Measurements from ENCODE around the gene GSTM3. TPM values are rescaled to one million over a fixed set of nuclear protein-coding genes. Genes with fewer than 3 reads are reported as not detected.
A peak's percentile ranks its signal among the peaks of the same experiment; 100 is the strongest.
"Not testable (repeated sequence)": the region's sequence is repeated elsewhere in the genome, so short reads cannot be mapped to it uniquely, and the experiment has no call there.

The GSTM3 gene
- total RNA-seq, 2 donors from 2014 or later = 68.5 to 73.8 TPM

- no peak for ATAC-seq
- intact Hi-C loops (cut with DNase I) = no loop called here
- Histone ChIP-seq H3K4me3 (no peak overlapping the region), H3K4me1 (no peaks in the 10 kb centered on the region), H3K27ac (no peak overlapping the region), H3K9me3 (peaks cover 0 to 4% (median 0%) of the 10 kb centered on the region in 3 donors), H3K27me3 (no peaks in the 10 kb centered on the region), H3K36me3 (replicated peaks in 1 of 2; ENCODE audit: insufficient read depth in 1 of 2, low read depth in 2 of 2) (no peaks in the 10 kb centered on the region)
- WGBS, 2 donors = 59 to 66% methylated on average over 4 of the region's 4 CpGs
- TF ChIP-seq POLR2A (IDR thresholded peaks at IDR 0.05) (no peak), CTCF (IDR thresholded peaks at IDR 0.05) (no peak)
- DNase-seq = no peak
Observed at GRCh38 chr1:109705411-109705810, 35.4 kb downstream of the GSTM3 start.

- no peak overlapping the region for H3K27ac ChIP-seq
- 61 to 68% methylated on average over 8 of the region's 8 CpGs for WGBS, 2 donors
- no peak for ATAC-seq
- DNase-seq = no peak
- no peaks in the 10 kb centered on the region for H3K27me3 ChIP-seq
- no peaks in the 10 kb centered on the region for H3K4me1 ChIP-seq
- no peaks in the 10 kb centered on the region for H3K36me3 ChIP-seq (replicated peaks in 1 of 2; ENCODE audit: insufficient read depth in 1 of 2, low read depth in 2 of 2)
- peak in 4 of 7 experiments; percentile 11 to 34 (median 28) for TF ChIP-seq CTCF (IDR thresholded peaks at IDR 0.05)
- TF ChIP-seq POLR2A (IDR thresholded peaks at IDR 0.05) = no peak
- H3K4me3 ChIP-seq = no peak overlapping the region
- intact Hi-C loops (cut with DNase I) = no loop called here
- peaks cover 0 to 4% (median 0%) of the 10 kb centered on the region in 3 donors for H3K9me3 ChIP-seq
Observed at GRCh38 chr1:109704173-109704572, 36.7 kb downstream of the GSTM3 start.

- H3K4me1 ChIP-seq; H3K27ac ChIP-seq; intact Hi-C loops (cut with DNase I): not testable (repeated sequence)
Observed at GRCh38 chr1:109702940-109703339, 37.9 kb downstream of the GSTM3 start.

GRCh38 chr1:109697861-109698260 is 43.0 kb downstream of the GSTM3 start:
- H3K4me3 ChIP-seq; ATAC-seq; DNase-seq; intact Hi-C loops (cut with DNase I); H3K9me3 ChIP-seq; H3K36me3 ChIP-seq (replicated peaks in 1 of 2; ENCODE audit: insufficient read depth in 1 of 2, low read depth in 2 of 2); H3K4me1 ChIP-seq; H3K27me3 ChIP-seq; H3K27ac ChIP-seq: not testable (repeated sequence)
- no CpG with 5 or more reads among the region's 4 CpGs for WGBS, 2 donors

More at GRCh38 chr1:109702940-109703339, 37.9 kb downstream of the GSTM3 start:
- not testable (repeated sequence) for DNase-seq; H3K9me3 ChIP-seq; H3K36me3 ChIP-seq (replicated peaks in 1 of 2; ENCODE audit: insufficient read depth in 1 of 2, low read depth in 2 of 2); ATAC-seq; H3K4me3 ChIP-seq; H3K27me3 ChIP-seq
- WGBS, 2 donors = 89 to 90% methylated on average over 3 of the region's 3 CpGs

GRCh38 chr1:109697066-109697465 is 43.8 kb downstream of the GSTM3 start:
- Histone ChIP-seq H3K36me3 (replicated peaks in 1 of 2; ENCODE audit: insufficient read depth in 1 of 2, low read depth in 2 of 2) (no peaks in the 10 kb centered on the region), H3K27me3 (no peaks in the 10 kb centered on the region), H3K4me1 (no peaks in the 10 kb centered on the region), H3K9me3 (no peaks in the 10 kb centered on the region), H3K4me3 (no peak overlapping the region), H3K27ac (no peak overlapping the region)
- TF ChIP-seq CTCF (IDR thresholded peaks at IDR 0.05) (no peak), POLR2A (IDR thresholded peaks at IDR 0.05) (no peak)
- ATAC-seq (no peak), DNase-seq (no peak)
- no CpG with 5 or more reads among the region's 4 CpGs for whole genome bisulfite sequencing, 2 donors
- intact Hi-C loops (cut with DNase I) = no loop called here

GRCh38 chr1:109695138-109695537 is 45.7 kb downstream of the GSTM3 start:
- WGBS, 2 donors = no CpG with 5 or more reads among the region's 3 CpGs
- ATAC-seq = not testable (repeated sequence)

GRCh38 chr1:109694400-109694799 is 46.4 kb downstream of the GSTM3 start:
- H3K27me3 ChIP-seq; H3K4me3 ChIP-seq; H3K36me3 ChIP-seq (replicated peaks in 1 of 2; ENCODE audit: insufficient read depth in 1 of 2, low read depth in 2 of 2); H3K27ac ChIP-seq; ATAC-seq; DNase-seq; H3K9me3 ChIP-seq; H3K4me1 ChIP-seq; intact Hi-C loops (cut with DNase I): not testable (repeated sequence)
- no CpG with 5 or more reads among the region's 5 CpGs for WGBS, 2 donors

More at GRCh38 chr1:109695138-109695537, 45.7 kb downstream of the GSTM3 start:
- H3K9me3 ChIP-seq; H3K27ac ChIP-seq; H3K4me1 ChIP-seq; H3K4me3 ChIP-seq; DNase-seq; H3K27me3 ChIP-seq; H3K36me3 ChIP-seq (replicated peaks in 1 of 2; ENCODE audit: insufficient read depth in 1 of 2, low read depth in 2 of 2); intact Hi-C loops (cut with DNase I): not testable (repeated sequence)

All from body of pancreas (tissue), 4 donors.